Activated B cell treated with CpG ODN at 0.5 μM for 24 hours (primary cell): Measurements from ENCODE around the gene GRM5. TPM values are rescaled to one million over a fixed set of nuclear protein-coding genes. Genes with fewer than 3 reads are reported as not detected.

Source experiments
- ATAC-seq: fragments of 200-7000 bp; cut with Tn5 transposase; one replicate; pipeline ENCODE4 v1.10.0; 2021; ENCODE audit warnings: low read depth, mild to moderate bottlenecking, moderate library complexity
- CTCF ChIA-PET: fragments of 350-600 bp; sonication (Branson Sonifier 250); formaldehyde crosslinking; loops from one replicate; lab custom pipeline; 2021; ENCODE audit warnings: antibody characterized with exemption; lab: Charles Lee
- POLR2A ChIA-PET: fragments of 350-600 bp; sonication (Branson Sonifier 250); formaldehyde crosslinking; loops from one replicate; lab custom pipeline; 2021; ENCODE audit warnings: antibody characterized with exemption; lab: Charles Lee
- DNase-seq: peaks from one replicate; pipeline ENCODE4 v3.0.0; 2022
- H3K27ac Mint-ChIP-seq: one replicate; pipeline ENCODE4 v1.8.0; 2020; ENCODE audit warnings: mixed read lengths
- H3K27me3 Mint-ChIP-seq: one replicate; pipeline ENCODE4 v1.8.0; 2021; ENCODE audit warnings: mixed read lengths
- H3K36me3 Mint-ChIP-seq: one replicate; pipeline ENCODE4 v1.8.0; 2021; ENCODE audit warnings: low read depth, mixed read lengths
- H3K4me1 Mint-ChIP-seq: one replicate; pipeline ENCODE4 v1.8.0; 2021; ENCODE audit warnings: mixed read lengths
- H3K4me3 Mint-ChIP-seq: one replicate; pipeline ENCODE4 v1.8.0; 2020; ENCODE audit warnings: mild to moderate bottlenecking, mixed read lengths
- H3K9me3 Mint-ChIP-seq: one replicate; pipeline ENCODE4 v1.8.0; 2020; ENCODE audit warnings: mixed read lengths
- intact Hi-C: fragments of 100-400 bp; cut with micrococcal nuclease; formaldehyde crosslinking; loops from one replicate; pipeline ENCODE4 v1.15.1; 2024
- total RNA-seq: library from RNA; stranded (reverse); gene quantifications from 2 replicates; pipeline ENCODE4 v1.2.3, GENCODE V29; 2022
- TF ChIP-seq, protein P1 (sequence below): fragments of 200-600 bp; IDR thresholded peaks from one replicate; pipeline ENCODE4 v1.8.0; 2022; ENCODE audit warnings: antibody characterized with exemption, mild to moderate bottlenecking

The GRM5 gene
- total RNA-seq, 1 donor from 2014 or later = not detected

DNA sequence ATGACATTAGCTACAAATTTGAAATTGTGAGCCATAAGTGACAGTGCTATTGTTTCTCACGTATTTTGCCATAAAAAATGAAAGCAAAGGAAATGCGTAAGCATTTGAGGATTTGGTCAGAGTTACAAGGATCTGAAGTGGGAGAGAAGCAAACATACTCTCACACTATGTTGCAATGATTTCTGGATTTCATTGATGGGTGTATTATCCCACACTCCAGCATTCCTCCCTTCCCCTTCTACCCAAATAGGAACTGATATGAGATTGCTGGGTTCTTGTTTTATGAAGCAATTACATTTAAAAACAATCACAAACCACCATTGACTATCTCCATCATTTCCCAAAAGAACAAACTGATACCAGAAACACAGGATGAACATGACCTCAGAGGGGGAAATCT lies 414.2 kb downstream of the GRM5 start:
- no peaks in the 10 kb centered on the region for H3K36me3 Mint-ChIP-seq

DNA sequence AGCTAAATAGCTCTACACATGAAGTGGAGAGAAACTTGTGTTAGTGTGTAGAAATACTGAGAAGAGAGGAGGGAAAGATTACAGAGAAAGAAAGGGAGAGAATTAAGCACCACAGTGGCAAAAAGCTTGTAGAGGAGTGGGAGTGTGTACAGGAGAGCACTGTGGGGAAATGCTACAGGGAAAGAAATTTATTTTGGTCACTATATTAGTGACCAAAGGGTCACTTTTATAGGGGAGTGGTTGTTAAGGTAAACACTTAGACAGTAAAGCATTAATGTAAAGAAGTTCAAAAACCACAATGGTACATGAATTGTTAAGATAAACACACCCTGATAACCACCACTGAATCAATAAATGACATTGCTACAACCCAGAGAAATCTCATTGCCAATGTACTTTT lies 421.1 kb downstream of the GRM5 start:
- TF ChIP-seq, protein P1, sequence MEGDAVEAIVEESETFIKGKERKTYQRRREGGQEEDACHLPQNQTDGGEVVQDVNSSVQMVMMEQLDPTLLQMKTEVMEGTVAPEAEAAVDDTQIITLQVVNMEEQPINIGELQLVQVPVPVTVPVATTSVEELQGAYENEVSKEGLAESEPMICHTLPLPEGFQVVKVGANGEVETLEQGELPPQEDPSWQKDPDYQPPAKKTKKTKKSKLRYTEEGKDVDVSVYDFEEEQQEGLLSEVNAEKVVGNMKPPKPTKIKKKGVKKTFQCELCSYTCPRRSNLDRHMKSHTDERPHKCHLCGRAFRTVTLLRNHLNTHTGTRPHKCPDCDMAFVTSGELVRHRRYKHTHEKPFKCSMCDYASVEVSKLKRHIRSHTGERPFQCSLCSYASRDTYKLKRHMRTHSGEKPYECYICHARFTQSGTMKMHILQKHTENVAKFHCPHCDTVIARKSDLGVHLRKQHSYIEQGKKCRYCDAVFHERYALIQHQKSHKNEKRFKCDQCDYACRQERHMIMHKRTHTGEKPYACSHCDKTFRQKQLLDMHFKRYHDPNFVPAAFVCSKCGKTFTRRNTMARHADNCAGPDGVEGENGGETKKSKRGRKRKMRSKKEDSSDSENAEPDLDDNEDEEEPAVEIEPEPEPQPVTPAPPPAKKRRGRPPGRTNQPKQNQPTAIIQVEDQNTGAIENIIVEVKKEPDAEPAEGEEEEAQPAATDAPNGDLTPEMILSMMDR = no peak
- no peak for ATAC-seq
- ChIA-PET POLR2A (no interaction called here), CTCF (no interaction called here)
- H3K36me3 Mint-ChIP-seq = no peaks in the 10 kb centered on the region
- intact Hi-C loops = no loop called here
- no peaks in the 10 kb centered on the region for H3K4me1 Mint-ChIP-seq
- no peak overlapping the region for H3K4me3 Mint-ChIP-seq
- peaks cover 3% of the 10 kb centered on the region for H3K9me3 Mint-ChIP-seq
- no peak for DNase-seq
- no peak overlapping the region for H3K27ac Mint-ChIP-seq
- H3K27me3 Mint-ChIP-seq = no peaks in the 10 kb centered on the region

More for the DNA sequence above, 414.2 kb downstream of the GRM5 start:
- no peaks in the 10 kb centered on the region for H3K27me3 Mint-ChIP-seq
- H3K27ac Mint-ChIP-seq = no peak overlapping the region
- ATAC-seq (no peak), DNase-seq (no peak)
- H3K4me1 Mint-ChIP-seq = no peaks in the 10 kb centered on the region
- H3K9me3 Mint-ChIP-seq = peaks cover under 1% of the 10 kb centered on the region
- H3K4me3 Mint-ChIP-seq = no peak overlapping the region
- CTCF ChIA-PET = no interaction called here
- POLR2A ChIA-PET = no interaction called here
- intact Hi-C loops = no loop called here
- TF ChIP-seq, protein P1 = no peak

DNA sequence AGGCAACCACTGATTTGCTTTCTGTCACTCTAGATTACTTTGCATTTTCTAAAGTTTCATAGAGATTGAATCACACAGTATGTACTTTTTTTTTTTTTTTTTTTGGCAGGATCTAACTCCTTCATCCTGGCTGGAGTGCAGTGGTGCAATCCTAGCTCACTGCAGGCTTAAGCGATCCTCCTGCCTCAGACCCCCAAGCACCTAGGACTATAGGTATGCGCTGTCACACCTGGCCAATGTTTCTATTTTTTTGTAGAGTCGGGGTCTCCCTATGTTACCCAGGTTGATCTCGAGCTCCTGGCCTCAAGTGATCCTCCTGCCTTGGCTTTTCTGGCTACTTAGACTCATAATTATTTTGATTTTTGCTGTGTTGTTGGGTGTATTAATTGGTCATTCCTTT lies 433.6 kb downstream of the GRM5 start:
- CTCF ChIA-PET = no interaction called here
- Mint-ChIP-seq H3K27ac (no peak overlapping the region), H3K27me3 (no peaks in the 10 kb centered on the region), H3K4me1 (no peaks in the 10 kb centered on the region), H3K36me3 (no peaks in the 10 kb centered on the region), H3K9me3 (no peaks in the 10 kb centered on the region), H3K4me3 (no peak overlapping the region)
- ATAC-seq (no peak), DNase-seq (no peak)
- POLR2A ChIA-PET = no interaction called here
- intact Hi-C loops = no loop called here
- TF ChIP-seq, protein P1 = no peak

DNA sequence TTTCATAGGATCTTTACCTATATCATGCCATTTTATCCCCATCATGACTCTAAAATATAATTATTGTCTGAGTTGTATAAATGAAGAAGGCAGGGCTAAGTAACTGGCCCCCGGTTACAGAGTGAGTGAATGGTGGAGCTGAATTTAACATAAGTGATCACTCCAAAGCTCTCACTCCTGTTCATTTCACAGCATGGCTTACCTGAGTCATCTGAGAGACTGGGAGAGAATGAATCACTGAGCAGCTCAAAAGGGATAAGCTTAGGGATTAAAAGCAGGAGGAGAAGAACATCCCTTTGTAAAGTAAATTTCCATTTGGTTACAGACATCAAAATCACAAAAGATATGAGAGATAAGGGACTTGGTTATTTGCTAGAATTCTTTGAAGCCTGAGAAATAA lies 434.3 kb downstream of the GRM5 start:
- ChIA-PET POLR2A (no interaction called here), CTCF (no interaction called here)
- TF ChIP-seq, protein P1 = no peak
- H3K4me3 Mint-ChIP-seq = no peak overlapping the region
- H3K27me3 Mint-ChIP-seq = no peaks in the 10 kb centered on the region
- H3K4me1 Mint-ChIP-seq = no peaks in the 10 kb centered on the region
- H3K27ac Mint-ChIP-seq = no peak overlapping the region
- DNase-seq = no peak
- intact Hi-C loops = no loop called here
- ATAC-seq = no peak
- no peaks in the 10 kb centered on the region for H3K9me3 Mint-ChIP-seq
- H3K36me3 Mint-ChIP-seq = no peaks in the 10 kb centered on the region

DNA sequence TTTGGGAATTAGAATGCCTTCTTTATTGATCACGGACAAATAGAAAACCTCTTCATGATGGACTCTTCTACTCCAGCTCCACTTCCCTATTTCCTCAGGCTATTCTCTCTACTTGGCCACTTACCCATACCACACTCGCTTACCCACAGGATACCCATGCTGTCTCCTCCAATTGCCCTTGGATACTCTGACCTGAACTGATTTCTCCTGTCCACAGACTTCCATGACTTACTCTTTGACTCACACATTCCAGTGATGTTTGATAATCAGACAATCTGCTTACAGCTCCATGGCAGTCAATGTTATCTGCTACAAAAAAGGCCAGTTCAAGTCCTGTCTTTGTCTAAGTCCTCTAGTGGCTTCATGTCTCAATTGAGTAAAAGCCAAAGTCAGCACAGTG lies 436.3 kb downstream of the GRM5 start:
- TF ChIP-seq, protein P1 = no peak
- ATAC-seq (no peak), DNase-seq (no peak)
- ChIA-PET POLR2A (no interaction called here), CTCF (no interaction called here)
- H3K9me3 Mint-ChIP-seq = no peaks in the 10 kb centered on the region
- H3K4me3 Mint-ChIP-seq = no peak overlapping the region
- intact Hi-C loops = no loop called here
- H3K36me3 Mint-ChIP-seq = no peaks in the 10 kb centered on the region
- H3K4me1 Mint-ChIP-seq = no peaks in the 10 kb centered on the region
- H3K27me3 Mint-ChIP-seq = no peaks in the 10 kb centered on the region
- no peak overlapping the region for H3K27ac Mint-ChIP-seq
